Smooth muscle cell (in vitro differentiated cells): ENCODE results near the gene UTP14C. TPM values are rescaled to one million over a fixed set of nuclear protein-coding genes. Genes with fewer than 3 reads are reported as not detected.
"Not testable (repeated sequence)": the region's sequence is repeated elsewhere in the genome, so short reads cannot be mapped to it uniquely, and the experiment has no call there.

Experiments
- DNase-seq: peaks from one replicate; lab custom pipeline; 2025; ENCODE audit not compliant: unreplicated experiment; lab: John Stamatoyannopoulos, UW
- H2AFZ ChIP-seq: fragments of 200-600 bp; sonication (generic); 2 replicates; pipeline ENCODE4 v1.6.0; 2016; ENCODE audit warnings: antibody characterized with exemption, low read depth, mild to moderate bottlenecking
- H3F3A ChIP-seq: fragments of 200-600 bp; sonication (generic); 2 replicates; pipeline ENCODE4 v1.6.0; 2017; ENCODE audit warnings: antibody characterized with exemption, low read depth
- H3K27ac ChIP-seq: fragments of 200-600 bp; sonication (generic); 2 replicates; pipeline ENCODE4 v1.5.1; 2016; ENCODE audit warnings: low read depth, mild to moderate bottlenecking
- H3K27me3 ChIP-seq: fragments of 200-600 bp; sonication (generic); 2 replicates; pipeline ENCODE4 v1.6.1; 2016; ENCODE audit warnings: low read depth, mild to moderate bottlenecking
- H3K36me3 ChIP-seq: fragments of 200-600 bp; sonication (generic); 2 replicates; pipeline ENCODE4 v1.5.1; 2016; ENCODE audit warnings: low read depth
- H3K4me1 ChIP-seq: fragments of 200-600 bp; sonication (generic); 2 replicates; pipeline ENCODE4 v1.5.1; 2016; ENCODE audit warnings: low read depth
- H3K4me2 ChIP-seq: fragments of 200-600 bp; sonication (generic); 2 replicates; pipeline ENCODE4 v1.6.0; 2016; ENCODE audit warnings: mild to moderate bottlenecking
- H3K4me3 ChIP-seq: fragments of 200-600 bp; sonication (generic); 2 replicates; pipeline ENCODE4 v1.5.1; 2016; ENCODE audit warnings: mild to moderate bottlenecking
- H3K79me2 ChIP-seq: fragments of 200-600 bp; sonication (generic); 2 replicates; pipeline ENCODE4 v1.6.0; 2016; ENCODE audit warnings: low read depth, mild to moderate bottlenecking
- H3K9ac ChIP-seq: fragments of 200-600 bp; sonication (generic); 2 replicates; pipeline ENCODE4 v1.6.0; 2016; ENCODE audit warnings: low read depth
- H3K9me3 ChIP-seq: fragments of 200-600 bp; sonication (generic); replicated peaks from 2 replicates; pipeline ENCODE4 v1.5.1; 2016; ENCODE audit warnings: low read depth
- H4K20me1 ChIP-seq: fragments of 200-600 bp; sonication (generic); 2 replicates; pipeline ENCODE4 v1.6.0; 2016; ENCODE audit warnings: low read depth
- WGBS: methylation state at CpG from one replicate; pipeline ENCODE4 v1.1.7; 2016; ENCODE audit warnings: low lambda C conversion rate; 5-methylcytosine and 5-hydroxymethylcytosine counted together
- polyA plus RNA-seq: library from polyadenylated mRNA; unstranded; fragments of >200 nt; fragmentation: Nextera tagmentation; extraction: Ambion mirVana; gene quantifications from 2 replicates; pipeline ENCODE4 v1.2.1, GENCODE V29; 2016
- total RNA-seq: library from RNA; depleted of rRNA; stranded (reverse); fragments of >200 nt; gene quantifications from 2 replicates; pipeline ENCODE4 v1.2.3, GENCODE V29; 2014
- TF ChIP-seq, protein P1 (sequence below): fragments of 200-600 bp; sonication (generic); IDR thresholded peaks from 2 replicates; pipeline ENCODE4 v1.5.1; 2017; ENCODE audit warnings: borderline replicate concordance, mild to moderate bottlenecking, antibody characterized with exemption; ENCODE audit not compliant: insufficient read depth, poor library complexity, severe bottlenecking

The UTP14C gene
- total and polyA plus RNA-seq, 2 experiments from 2014 or later, result 8.1 to 18.3 TPM

- TF ChIP-seq, protein P1, sequence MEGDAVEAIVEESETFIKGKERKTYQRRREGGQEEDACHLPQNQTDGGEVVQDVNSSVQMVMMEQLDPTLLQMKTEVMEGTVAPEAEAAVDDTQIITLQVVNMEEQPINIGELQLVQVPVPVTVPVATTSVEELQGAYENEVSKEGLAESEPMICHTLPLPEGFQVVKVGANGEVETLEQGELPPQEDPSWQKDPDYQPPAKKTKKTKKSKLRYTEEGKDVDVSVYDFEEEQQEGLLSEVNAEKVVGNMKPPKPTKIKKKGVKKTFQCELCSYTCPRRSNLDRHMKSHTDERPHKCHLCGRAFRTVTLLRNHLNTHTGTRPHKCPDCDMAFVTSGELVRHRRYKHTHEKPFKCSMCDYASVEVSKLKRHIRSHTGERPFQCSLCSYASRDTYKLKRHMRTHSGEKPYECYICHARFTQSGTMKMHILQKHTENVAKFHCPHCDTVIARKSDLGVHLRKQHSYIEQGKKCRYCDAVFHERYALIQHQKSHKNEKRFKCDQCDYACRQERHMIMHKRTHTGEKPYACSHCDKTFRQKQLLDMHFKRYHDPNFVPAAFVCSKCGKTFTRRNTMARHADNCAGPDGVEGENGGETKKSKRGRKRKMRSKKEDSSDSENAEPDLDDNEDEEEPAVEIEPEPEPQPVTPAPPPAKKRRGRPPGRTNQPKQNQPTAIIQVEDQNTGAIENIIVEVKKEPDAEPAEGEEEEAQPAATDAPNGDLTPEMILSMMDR, result no peak
- 93% methylated on average over 5 of the region's 5 CpGs for WGBS
- H2AFZ ChIP-seq, result no peak overlapping the region
These were observed 46.9 kb upstream of the UTP14C start for GRCh38 chr13:51977625-51978024.

DNA sequence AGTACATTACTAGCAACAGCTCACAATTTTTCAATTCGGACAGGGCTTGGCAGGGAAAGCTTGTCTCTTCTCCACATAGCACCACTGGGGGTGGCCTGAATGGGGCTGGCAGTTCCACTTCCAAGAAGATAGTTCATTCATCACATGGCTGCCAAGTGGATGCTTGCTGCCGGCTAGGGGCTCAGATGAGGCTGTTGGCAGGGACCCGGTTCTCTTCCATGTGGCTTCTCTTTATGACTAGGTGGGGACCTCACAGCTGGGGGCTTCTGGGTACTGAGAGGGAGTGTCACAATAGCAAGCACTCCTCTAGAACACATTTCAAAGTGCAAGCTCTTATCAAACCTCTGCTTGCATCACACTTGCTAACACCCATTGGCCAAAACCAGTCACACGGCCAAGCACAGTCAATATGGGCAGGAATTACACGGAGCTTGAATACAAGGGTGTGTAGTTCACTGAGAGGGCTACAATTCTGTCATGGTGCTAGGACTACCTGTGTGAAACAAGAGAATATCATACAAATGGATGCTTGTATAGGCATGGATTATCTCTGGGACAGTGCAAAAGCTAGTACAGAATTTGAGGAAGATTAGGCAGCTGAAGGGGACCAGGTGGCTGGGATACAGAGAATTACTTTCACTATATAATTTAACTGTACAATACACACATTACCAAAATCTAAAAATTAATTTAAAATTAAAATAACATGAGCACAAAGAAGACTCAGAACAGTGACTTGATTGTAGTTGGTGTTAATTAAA lies 45.5 kb upstream of the UTP14C start:
- Histone ChIP-seq H3K36me3 (no peaks in the 10 kb centered on the region), H3K27ac (no peak overlapping the region), H3K4me1 (peaks cover 12% of the 10 kb centered on the region), H4K20me1 (no peaks in the 10 kb centered on the region), H3K27me3 (no peaks in the 10 kb centered on the region), H3F3A (no peaks in the 10 kb centered on the region), H3K79me2 (peaks cover 55% of the 10 kb centered on the region), H3K4me3 (no peak overlapping the region), H2AFZ (no peak overlapping the region), H3K9ac (no peak overlapping the region), H3K4me2 (no peak overlapping the region), H3K9me3 (no peaks in the 10 kb centered on the region)
- TF ChIP-seq, protein P1, result no peak
- no peak for DNase-seq
- 69% methylated on average over 5 of the region's 5 CpGs for WGBS

More at GRCh38 chr13:51977625-51978024, 46.9 kb upstream of the UTP14C start:
- H3K4me3 ChIP-seq, result no peak overlapping the region
- H3K36me3 ChIP-seq, result no peaks in the 10 kb centered on the region
- H3K9ac ChIP-seq, result no peak overlapping the region
- H4K20me1 ChIP-seq, result no peaks in the 10 kb centered on the region
- no peaks in the 10 kb centered on the region for H3F3A ChIP-seq
- no peak for DNase-seq
- peaks cover 12% of the 10 kb centered on the region for H3K4me1 ChIP-seq
- H3K27ac ChIP-seq, result no peak overlapping the region
- H3K9me3 ChIP-seq, result no peaks in the 10 kb centered on the region
- H3K4me2 ChIP-seq, result no peak overlapping the region
- no peaks in the 10 kb centered on the region for H3K27me3 ChIP-seq
- H3K79me2 ChIP-seq, result peaks cover 59% of the 10 kb centered on the region

DNA sequence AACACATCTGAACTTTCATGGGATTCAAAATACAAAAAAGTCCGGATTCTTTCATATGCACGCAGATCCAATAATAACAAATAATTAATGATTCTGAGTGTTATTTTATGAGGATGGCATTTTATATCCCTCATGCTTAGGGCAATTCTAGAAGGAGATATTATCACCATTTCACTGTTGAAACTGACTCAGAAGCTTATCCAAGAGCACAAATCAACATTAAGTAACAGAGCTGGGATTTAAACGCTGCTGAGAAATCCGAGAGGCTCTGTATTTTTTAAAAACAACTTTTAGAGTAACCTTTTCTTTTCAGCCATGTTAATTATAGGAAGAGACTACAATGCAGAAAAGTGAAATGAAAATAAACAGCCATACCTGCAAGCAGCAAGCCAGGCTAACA lies 43.6 kb upstream of the UTP14C start:
- H3F3A ChIP-seq, result no peaks in the 10 kb centered on the region
- no peak overlapping the region for H3K9ac ChIP-seq
- H2AFZ ChIP-seq, result peak overlapping the region; percentile 59
- H3K9me3 ChIP-seq, result no peaks in the 10 kb centered on the region
- TF ChIP-seq, protein P1, result no peak
- H3K79me2 ChIP-seq, result peaks cover 66% of the 10 kb centered on the region
- peaks cover 12% of the 10 kb centered on the region for H3K4me1 ChIP-seq
- 44% methylated on average over 4 of the region's 4 CpGs for WGBS
- H3K4me3 ChIP-seq, result peak overlapping the region; percentile 20
- peak overlapping the region; percentile 54 for H3K27ac ChIP-seq
- DNase-seq, result no peak
- peak overlapping the region; percentile 65 for H3K4me2 ChIP-seq
- no peaks in the 10 kb centered on the region for H4K20me1 ChIP-seq
- H3K36me3 ChIP-seq, result no peaks in the 10 kb centered on the region
- no peaks in the 10 kb centered on the region for H3K27me3 ChIP-seq

DNA sequence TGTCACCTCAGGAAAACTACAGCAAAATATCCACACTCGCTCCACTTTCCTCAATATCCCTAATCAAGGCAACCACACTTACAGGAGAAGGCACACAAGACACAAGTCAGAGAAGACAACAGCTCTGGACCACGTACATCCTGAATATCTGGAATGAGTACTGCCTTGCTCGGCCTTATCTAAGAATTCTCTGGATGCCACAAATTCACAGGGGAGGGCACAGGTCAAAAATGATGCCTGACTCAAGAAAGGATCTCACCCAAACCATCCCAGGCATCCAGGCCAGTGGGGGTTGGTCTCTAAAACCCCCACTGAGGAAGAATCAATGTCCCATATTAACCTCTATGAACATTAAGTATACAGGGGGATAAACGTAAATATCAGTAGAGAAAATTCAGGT lies 43.1 kb upstream of the UTP14C start:
- Histone ChIP-seq H2AFZ (peak overlapping the region; percentile 59), H3K36me3 (no peaks in the 10 kb centered on the region), H3K27me3 (no peaks in the 10 kb centered on the region), H3K4me2 (peak overlapping the region; percentile 65), H3K9ac (no peak overlapping the region), H3K4me1 (peaks cover 12% of the 10 kb centered on the region), H4K20me1 (no peaks in the 10 kb centered on the region), H3K27ac (peak overlapping the region; percentile 54), H3K9me3 (no peaks in the 10 kb centered on the region), H3K79me2 (peaks cover 67% of the 10 kb centered on the region), H3F3A (no peaks in the 10 kb centered on the region), H3K4me3 (peak overlapping the region; percentile 20)
- 36% methylated on average over 4 of the region's 4 CpGs for WGBS
- TF ChIP-seq, protein P1, result no peak
- DNase-seq, result no peak

DNA sequence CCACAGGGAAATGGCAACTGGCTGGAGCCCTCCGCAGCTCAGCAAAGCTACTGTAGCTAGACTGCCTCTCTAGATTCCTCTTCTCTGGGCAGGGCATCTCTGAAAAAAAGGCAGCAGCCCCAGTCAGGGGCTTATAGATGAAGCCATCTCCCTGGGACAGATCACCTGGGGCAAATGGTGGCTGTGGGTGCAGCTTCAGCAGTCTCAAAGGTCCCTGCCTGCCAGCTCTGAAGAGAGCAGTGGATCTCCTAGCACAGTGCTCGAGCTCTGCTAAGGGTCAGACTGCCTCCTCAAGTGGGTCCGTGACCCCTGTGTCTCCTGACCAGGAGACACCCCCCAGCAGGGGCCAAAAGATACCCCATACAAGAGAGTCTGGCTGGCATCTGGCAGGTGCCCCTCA lies 41.2 kb upstream of the UTP14C start:
- peaks cover 68% of the 10 kb centered on the region for H3K79me2 ChIP-seq

More for the DNA sequence above, 41.2 kb upstream of the UTP14C start:
- H4K20me1 ChIP-seq, H2AFZ ChIP-seq, DNase-seq, H3K27me3 ChIP-seq, H3F3A ChIP-seq, H3K4me3 ChIP-seq, H3K9me3 ChIP-seq, H3K36me3 ChIP-seq, H3K27ac ChIP-seq, H3K4me2 ChIP-seq, H3K9ac ChIP-seq: not testable (repeated sequence)
- H3K4me1 ChIP-seq, result peaks cover 12% of the 10 kb centered on the region
- WGBS, result 100% methylated on average over 3 of the region's 3 CpGs
